A673 (cell line): ENCODE measurements around the gene NXNL1. TPM values are rescaled to one million over a fixed set of nuclear protein-coding genes. Genes with fewer than 3 reads are reported as not detected.

Experiments used
- BruUV-seq: library from RNA; stranded (reverse); fragments of 400-500 nt; replicated peaks from 2 replicates; lab custom pipeline; 2021; lab: Mats Ljungman, UMichigan
- CTCF ChIA-PET: fragments of 300-600 bp; sonication (Branson Sonifier 250); formaldehyde crosslinking; loops from one replicate; lab custom pipeline; 2022; ENCODE audit warnings: antibody characterized with exemption; lab: Charles Lee
- POLR2A ChIA-PET: fragments of 300-600 bp; sonication (Branson Sonifier 250); formaldehyde crosslinking; loops from one replicate; lab custom pipeline; 2022; ENCODE audit warnings: antibody characterized with exemption; ENCODE audit not compliant: low non-redundant PET; lab: Charles Lee
- DNase-seq: peaks from one replicate; pipeline ENCODE4 v3.0.0-alpha.2; 2015; ENCODE audit warnings: low spot score
- H3K27ac ChIP-seq: fragments of 200-600 bp; sonication (generic); 2 replicates; pipeline ENCODE4 v1.5.1; 2016; ENCODE audit warnings: mixed run types, low read depth, mild to moderate bottlenecking, mixed read lengths, antibody characterized with exemption, low read length; ENCODE audit not compliant: poor library complexity, severe bottlenecking
- H3K27me3 ChIP-seq: fragments of 200-600 bp; sonication (generic); replicated peaks from 2 replicates; pipeline ENCODE4 v1.6.1; 2017; ENCODE audit warnings: mixed run types, low read depth, mild to moderate bottlenecking, mixed read lengths, antibody characterized with exemption, low read length; ENCODE audit not compliant: insufficient read depth, poor library complexity
- H3K36me3 ChIP-seq: fragments of 200-600 bp; sonication (generic); 2 replicates; pipeline ENCODE4 v1.6.1; 2016; ENCODE audit warnings: mixed run types, mild to moderate bottlenecking, mixed read lengths, antibody characterized with exemption, low read length; ENCODE audit not compliant: insufficient read depth, poor library complexity, severe bottlenecking
- H3K4me1 ChIP-seq: fragments of 200-600 bp; sonication (generic); 2 replicates; pipeline ENCODE4 v1.6.1; 2017; ENCODE audit warnings: mixed run types, mild to moderate bottlenecking, mixed read lengths, antibody characterized with exemption, low read length; ENCODE audit not compliant: insufficient read depth, poor library complexity, severe bottlenecking
- H3K4me3 ChIP-seq: fragments of 200-600 bp; sonication (generic); 2 replicates; pipeline ENCODE4 v1.5.1; 2016; ENCODE audit warnings: low read depth, mixed run types, mild to moderate bottlenecking, mixed read lengths, low read length; ENCODE audit not compliant: poor library complexity, severe bottlenecking
- H3K9me3 ChIP-seq: fragments of 200-600 bp; sonication (generic); 2 replicates; pipeline ENCODE4 v1.6.1; 2016; ENCODE audit warnings: mixed run types, low read depth, mild to moderate bottlenecking, mixed read lengths, antibody characterized with exemption, low read length; ENCODE audit not compliant: poor library complexity, severe bottlenecking
- EZH2 ChIP-seq: fragments of 200-600 bp; sonication (generic); IDR thresholded peaks from 2 replicates; pipeline ENCODE4 v1.6.1; 2017; ENCODE audit warnings: borderline replicate concordance, low read depth, mild to moderate bottlenecking, mixed read lengths, antibody characterized with exemption, low read length; ENCODE audit not compliant: poor library complexity, severe bottlenecking
- intact Hi-C: fragments of 100-400 bp; cut with micrococcal nuclease; formaldehyde crosslinking; loops from one replicate; pipeline ENCODE4 v1.10.0; 2022; ENCODE audit not compliant: unreplicated experiment
- total RNA-seq: library from RNA; stranded (reverse); gene quantifications from 2 replicates; pipeline ENCODE4 v1.2.3, GENCODE V29; 2021
- TF ChIP-seq, protein P1 (sequence below): fragments of 300-800, 200-600 bp; sonication (generic); conservative IDR thresholded peaks from 2 replicates; pipeline ENCODE4 v1.5.1; 2017; ENCODE audit warnings: low read depth, mild to moderate bottlenecking, antibody characterized with exemption, low read length, moderate library complexity, mixed read lengths

NXNL1 gene
- total RNA-seq, 1 experiment from 2014 or later: not detected

- POLR2A ChIA-PET: no interaction called here
- H3K4me1 ChIP-seq: peaks cover 8% of the 10 kb centered on the region
- H3K27me3 ChIP-seq: no peaks in the 10 kb centered on the region
- no TSS peak for BruUV-seq
- CTCF ChIA-PET: no interaction called here
- no peak for TF ChIP-seq EZH2
- TF ChIP-seq, protein P1, sequence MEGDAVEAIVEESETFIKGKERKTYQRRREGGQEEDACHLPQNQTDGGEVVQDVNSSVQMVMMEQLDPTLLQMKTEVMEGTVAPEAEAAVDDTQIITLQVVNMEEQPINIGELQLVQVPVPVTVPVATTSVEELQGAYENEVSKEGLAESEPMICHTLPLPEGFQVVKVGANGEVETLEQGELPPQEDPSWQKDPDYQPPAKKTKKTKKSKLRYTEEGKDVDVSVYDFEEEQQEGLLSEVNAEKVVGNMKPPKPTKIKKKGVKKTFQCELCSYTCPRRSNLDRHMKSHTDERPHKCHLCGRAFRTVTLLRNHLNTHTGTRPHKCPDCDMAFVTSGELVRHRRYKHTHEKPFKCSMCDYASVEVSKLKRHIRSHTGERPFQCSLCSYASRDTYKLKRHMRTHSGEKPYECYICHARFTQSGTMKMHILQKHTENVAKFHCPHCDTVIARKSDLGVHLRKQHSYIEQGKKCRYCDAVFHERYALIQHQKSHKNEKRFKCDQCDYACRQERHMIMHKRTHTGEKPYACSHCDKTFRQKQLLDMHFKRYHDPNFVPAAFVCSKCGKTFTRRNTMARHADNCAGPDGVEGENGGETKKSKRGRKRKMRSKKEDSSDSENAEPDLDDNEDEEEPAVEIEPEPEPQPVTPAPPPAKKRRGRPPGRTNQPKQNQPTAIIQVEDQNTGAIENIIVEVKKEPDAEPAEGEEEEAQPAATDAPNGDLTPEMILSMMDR: no peak
- intact Hi-C loops: no loop called here
- H3K27ac ChIP-seq: peak overlapping the region; percentile 50
- H3K9me3 ChIP-seq: no peaks in the 10 kb centered on the region
- H3K4me3 ChIP-seq: no peak overlapping the region
- H3K36me3 ChIP-seq: peaks cover 6% of the 10 kb centered on the region
- DNase-seq: no peak
These were observed 44.5 kb upstream of the NXNL1 start for GRCh38 chr19:17505223-17505622.

DNA sequence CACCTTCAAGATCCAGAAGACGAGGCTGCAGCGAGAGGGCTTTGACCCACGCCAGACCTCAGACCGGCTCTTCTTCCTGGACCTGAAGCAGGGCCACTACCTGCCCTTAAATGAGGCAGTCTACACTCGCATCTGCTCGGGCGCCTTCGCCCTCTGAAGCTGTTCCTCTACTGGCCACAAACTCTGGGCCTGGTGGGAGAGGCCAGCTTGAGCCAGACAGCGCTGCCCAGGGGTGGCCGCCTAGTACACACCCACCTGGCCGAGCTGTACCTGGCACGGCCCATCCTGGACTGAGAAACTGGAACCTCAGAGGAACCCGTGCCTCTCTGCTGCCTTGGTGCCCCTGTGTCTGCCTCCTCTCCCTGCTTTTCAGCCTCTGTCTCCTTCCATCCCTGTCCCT is 43.7 kb upstream of the NXNL1 start:
- TF ChIP-seq, protein P1: no peak
- no peak for TF ChIP-seq EZH2
- no TSS peak for BruUV-seq
- Histone ChIP-seq H3K27ac (no peak overlapping the region), H3K4me1 (peaks cover 16% of the 10 kb centered on the region), H3K36me3 (peaks cover 6% of the 10 kb centered on the region), H3K9me3 (no peaks in the 10 kb centered on the region), H3K4me3 (no peak overlapping the region), H3K27me3 (no peaks in the 10 kb centered on the region)
- no peak for DNase-seq
- ChIA-PET POLR2A (no interaction called here), CTCF (no interaction called here)
- intact Hi-C loops: no loop called here

DNA sequence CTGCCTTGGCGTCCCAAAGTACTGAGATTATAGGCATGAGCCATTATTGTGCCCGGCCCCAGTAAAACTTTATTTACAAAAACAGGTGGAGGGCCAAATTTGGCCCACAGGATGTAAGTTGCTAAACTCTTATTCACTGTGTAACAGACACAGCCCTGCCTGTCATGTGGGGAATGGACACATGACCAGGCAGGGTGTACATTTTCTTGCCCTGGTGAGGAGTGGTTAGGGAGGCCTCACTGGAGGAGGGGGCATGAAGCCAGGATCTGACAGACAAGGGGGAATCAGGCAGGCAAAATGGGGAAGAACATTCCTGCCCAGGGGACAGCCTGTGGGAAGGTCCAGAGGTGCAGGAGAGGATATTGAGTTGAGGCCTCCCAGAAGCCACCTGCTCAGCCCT is 43.3 kb upstream of the NXNL1 start:
- DNase-seq: no peak
- ChIA-PET CTCF (no interaction called here), POLR2A (no interaction called here)
- TF ChIP-seq EZH2: no peak
- TF ChIP-seq, protein P1: no peak
- no TSS peak for BruUV-seq
- intact Hi-C loops: no loop called here
- Histone ChIP-seq H3K4me1 (peaks cover 19% of the 10 kb centered on the region), H3K27ac (no peak overlapping the region), H3K27me3 (no peaks in the 10 kb centered on the region), H3K4me3 (no peak overlapping the region), H3K9me3 (no peaks in the 10 kb centered on the region), H3K36me3 (peaks cover 6% of the 10 kb centered on the region)
